ENCODE results near the gene TNFRSF9. TPM values are rescaled to one million over a fixed set of nuclear protein-coding genes. Genes with fewer than 3 reads are reported as not detected.

Gene TNFRSF9
- total and polyA plus RNA-seq, 4 donors, result under 0.01 to 0.09 (median 0.02) TPM; not detected in 1

DNA sequence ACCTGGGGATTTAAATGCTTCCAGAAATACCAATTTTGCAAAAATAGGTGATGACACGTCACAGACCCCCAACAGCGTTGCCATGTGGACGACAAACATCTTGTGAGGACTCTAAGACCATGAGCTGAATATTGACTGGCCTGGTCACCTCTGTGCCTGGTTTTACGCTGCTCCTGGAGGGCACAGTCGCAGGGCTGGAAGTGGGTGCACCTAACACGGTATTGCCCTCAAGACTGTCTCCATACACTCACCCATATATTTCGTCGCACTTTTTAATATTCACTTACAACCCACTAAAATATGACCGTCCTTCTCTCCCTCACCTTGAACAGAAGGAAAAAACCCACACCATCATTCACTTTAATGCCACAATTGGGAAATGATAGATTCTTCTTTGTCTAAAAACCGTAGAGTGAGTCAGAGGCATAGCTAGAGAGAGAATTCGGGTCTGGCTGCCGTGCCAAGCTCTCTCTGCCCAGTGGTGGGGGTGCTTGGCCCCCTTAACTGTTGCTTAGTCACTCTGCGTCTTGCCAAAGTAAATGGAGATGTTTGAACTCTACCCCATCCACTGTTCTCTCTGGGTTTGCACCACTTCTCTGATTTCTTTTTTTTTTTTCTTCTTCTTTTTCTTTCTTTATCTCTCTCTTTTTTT lies 47.0 kb downstream of the TNFRSF9 start:
- no peaks in the 10 kb centered on the region for H3K27me3 ChIP-seq (ENCODE audit: control insufficient read depth in 4 of 4, insufficient read depth in 4 of 4, low read length in 3 of 4)
- TF ChIP-seq RAD21 (IDR thresholded peaks at IDR 0.05), result no peak
- no peak for TF ChIP-seq JUND (IDR thresholded peaks at IDR 0.05)
- no peaks in the 10 kb centered on the region for H3K9me3 ChIP-seq (ENCODE audit: control insufficient read depth in 4 of 4, low read length in 3 of 4)
- no peaks in the 10 kb centered on the region for H3K4me1 ChIP-seq (ENCODE audit: control insufficient read depth in 4 of 4, insufficient read depth in 4 of 4, low read length in 3 of 4)
- no peak overlapping the region for H3K9ac ChIP-seq (ENCODE audit: low read depth in 1 of 2, low read length in 2 of 2)
- DNase-seq (ENCODE audit: low spot score), result no peak
- WGBS, result 85% methylated on average over 13 of the region's 13 CpGs
- no peaks in the 10 kb centered on the region for H3K36me3 ChIP-seq (ENCODE audit: control insufficient read depth in 4 of 4, insufficient read depth in 3 of 4, low read depth in 1 of 4, low read length in 3 of 4)
- H3K4me3 ChIP-seq (ENCODE audit: low read depth in 1 of 3, low read length in 3 of 3), result no peak overlapping the region
- no peak overlapping the region for H3K27ac ChIP-seq (ENCODE audit: low read depth in 1 of 2, low read length in 2 of 2)

DNA sequence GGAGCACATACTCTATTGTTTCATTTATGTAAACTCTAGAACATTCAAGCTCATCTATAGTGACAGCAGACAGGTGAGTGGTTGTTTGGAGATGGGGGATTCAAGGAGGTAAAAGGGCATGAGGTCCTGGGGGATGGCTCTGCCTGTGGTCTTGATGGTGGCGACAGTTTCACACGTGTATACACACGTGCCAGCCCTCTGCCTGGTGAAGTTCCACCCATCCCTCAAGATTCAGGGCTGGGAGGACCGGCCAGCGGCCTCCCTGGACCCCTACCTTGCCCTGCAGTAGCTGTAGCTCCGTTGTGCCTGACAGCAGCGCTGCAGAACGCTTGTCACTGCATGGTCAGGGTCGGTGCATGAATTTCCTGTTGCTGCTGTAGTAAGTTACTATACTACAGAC lies 48.8 kb downstream of the TNFRSF9 start:
- Histone ChIP-seq H3K9ac (ENCODE audit: low read depth in 1 of 2, low read length in 2 of 2) (no peak overlapping the region), H3K9me3 (ENCODE audit: control insufficient read depth in 4 of 4, low read length in 3 of 4) (no peaks in the 10 kb centered on the region), H3K4me3 (ENCODE audit: low read depth in 1 of 3, low read length in 3 of 3) (no peak overlapping the region), H3K36me3 (ENCODE audit: control insufficient read depth in 4 of 4, insufficient read depth in 3 of 4, low read depth in 1 of 4, low read length in 3 of 4) (no peaks in the 10 kb centered on the region), H3K4me1 (ENCODE audit: control insufficient read depth in 4 of 4, insufficient read depth in 4 of 4, low read length in 3 of 4) (no peaks in the 10 kb centered on the region), H3K27me3 (ENCODE audit: control insufficient read depth in 4 of 4, insufficient read depth in 4 of 4, low read length in 3 of 4) (peaks cover 0 to 5% (median 2%) of the 10 kb centered on the region in 4 donors), H3K27ac (ENCODE audit: low read depth in 1 of 2, low read length in 2 of 2) (no peak overlapping the region)
- WGBS, result 66% methylated on average over 9 of the region's 9 CpGs
- no peak for TF ChIP-seq RXRA (IDR thresholded peaks at IDR 0.05)
- no peak for TF ChIP-seq FOXA1 (IDR thresholded peaks at IDR 0.05)
- no peak for TF ChIP-seq TAF1 (conservative IDR thresholded peaks at IDR 0.05)
- TF ChIP-seq, protein P1, sequence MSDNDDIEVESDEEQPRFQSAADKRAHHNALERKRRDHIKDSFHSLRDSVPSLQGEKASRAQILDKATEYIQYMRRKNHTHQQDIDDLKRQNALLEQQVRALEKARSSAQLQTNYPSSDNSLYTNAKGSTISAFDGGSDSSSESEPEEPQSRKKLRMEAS (IDR thresholded peaks at IDR 0.05), result no peak
- no peak for TF ChIP-seq JUND (IDR thresholded peaks at IDR 0.05)
- no peak for TF ChIP-seq GABPA (IDR thresholded peaks at IDR 0.05 in 1 of 2, conservative IDR thresholded peaks at IDR 0.05 in 1 of 2)
- no peak for TF ChIP-seq HNF4G (IDR thresholded peaks at IDR 0.05)
- TF ChIP-seq FOXA2 (IDR thresholded peaks at IDR 0.05), result no peak
- TF ChIP-seq, protein P2, sequence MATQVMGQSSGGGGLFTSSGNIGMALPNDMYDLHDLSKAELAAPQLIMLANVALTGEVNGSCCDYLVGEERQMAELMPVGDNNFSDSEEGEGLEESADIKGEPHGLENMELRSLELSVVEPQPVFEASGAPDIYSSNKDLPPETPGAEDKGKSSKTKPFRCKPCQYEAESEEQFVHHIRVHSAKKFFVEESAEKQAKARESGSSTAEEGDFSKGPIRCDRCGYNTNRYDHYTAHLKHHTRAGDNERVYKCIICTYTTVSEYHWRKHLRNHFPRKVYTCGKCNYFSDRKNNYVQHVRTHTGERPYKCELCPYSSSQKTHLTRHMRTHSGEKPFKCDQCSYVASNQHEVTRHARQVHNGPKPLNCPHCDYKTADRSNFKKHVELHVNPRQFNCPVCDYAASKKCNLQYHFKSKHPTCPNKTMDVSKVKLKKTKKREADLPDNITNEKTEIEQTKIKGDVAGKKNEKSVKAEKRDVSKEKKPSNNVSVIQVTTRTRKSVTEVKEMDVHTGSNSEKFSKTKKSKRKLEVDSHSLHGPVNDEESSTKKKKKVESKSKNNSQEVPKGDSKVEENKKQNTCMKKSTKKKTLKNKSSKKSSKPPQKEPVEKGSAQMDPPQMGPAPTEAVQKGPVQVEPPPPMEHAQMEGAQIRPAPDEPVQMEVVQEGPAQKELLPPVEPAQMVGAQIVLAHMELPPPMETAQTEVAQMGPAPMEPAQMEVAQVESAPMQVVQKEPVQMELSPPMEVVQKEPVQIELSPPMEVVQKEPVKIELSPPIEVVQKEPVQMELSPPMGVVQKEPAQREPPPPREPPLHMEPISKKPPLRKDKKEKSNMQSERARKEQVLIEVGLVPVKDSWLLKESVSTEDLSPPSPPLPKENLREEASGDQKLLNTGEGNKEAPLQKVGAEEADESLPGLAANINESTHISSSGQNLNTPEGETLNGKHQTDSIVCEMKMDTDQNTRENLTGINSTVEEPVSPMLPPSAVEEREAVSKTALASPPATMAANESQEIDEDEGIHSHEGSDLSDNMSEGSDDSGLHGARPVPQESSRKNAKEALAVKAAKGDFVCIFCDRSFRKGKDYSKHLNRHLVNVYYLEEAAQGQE (IDR thresholded peaks at IDR 0.05), result no peak
- no peak for TF ChIP-seq SP1 (IDR thresholded peaks at IDR 0.05)
- no peak for TF ChIP-seq HNF4A (conservative IDR thresholded peaks at IDR 0.05)
- TF ChIP-seq RAD21 (IDR thresholded peaks at IDR 0.05), result no peak
- TF ChIP-seq, protein P3, sequence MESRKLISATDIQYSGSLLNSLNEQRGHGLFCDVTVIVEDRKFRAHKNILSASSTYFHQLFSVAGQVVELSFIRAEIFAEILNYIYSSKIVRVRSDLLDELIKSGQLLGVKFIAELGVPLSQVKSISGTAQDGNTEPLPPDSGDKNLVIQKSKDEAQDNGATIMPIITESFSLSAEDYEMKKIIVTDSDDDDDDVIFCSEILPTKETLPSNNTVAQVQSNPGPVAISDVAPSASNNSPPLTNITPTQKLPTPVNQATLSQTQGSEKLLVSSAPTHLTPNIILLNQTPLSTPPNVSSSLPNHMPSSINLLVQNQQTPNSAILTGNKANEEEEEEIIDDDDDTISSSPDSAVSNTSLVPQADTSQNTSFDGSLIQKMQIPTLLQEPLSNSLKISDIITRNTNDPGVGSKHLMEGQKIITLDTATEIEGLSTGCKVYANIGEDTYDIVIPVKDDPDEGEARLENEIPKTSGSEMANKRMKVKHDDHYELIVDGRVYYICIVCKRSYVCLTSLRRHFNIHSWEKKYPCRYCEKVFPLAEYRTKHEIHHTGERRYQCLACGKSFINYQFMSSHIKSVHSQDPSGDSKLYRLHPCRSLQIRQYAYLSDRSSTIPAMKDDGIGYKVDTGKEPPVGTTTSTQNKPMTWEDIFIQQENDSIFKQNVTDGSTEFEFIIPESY (IDR thresholded peaks at IDR 0.05), result no peak
- TF ChIP-seq, protein P4, sequence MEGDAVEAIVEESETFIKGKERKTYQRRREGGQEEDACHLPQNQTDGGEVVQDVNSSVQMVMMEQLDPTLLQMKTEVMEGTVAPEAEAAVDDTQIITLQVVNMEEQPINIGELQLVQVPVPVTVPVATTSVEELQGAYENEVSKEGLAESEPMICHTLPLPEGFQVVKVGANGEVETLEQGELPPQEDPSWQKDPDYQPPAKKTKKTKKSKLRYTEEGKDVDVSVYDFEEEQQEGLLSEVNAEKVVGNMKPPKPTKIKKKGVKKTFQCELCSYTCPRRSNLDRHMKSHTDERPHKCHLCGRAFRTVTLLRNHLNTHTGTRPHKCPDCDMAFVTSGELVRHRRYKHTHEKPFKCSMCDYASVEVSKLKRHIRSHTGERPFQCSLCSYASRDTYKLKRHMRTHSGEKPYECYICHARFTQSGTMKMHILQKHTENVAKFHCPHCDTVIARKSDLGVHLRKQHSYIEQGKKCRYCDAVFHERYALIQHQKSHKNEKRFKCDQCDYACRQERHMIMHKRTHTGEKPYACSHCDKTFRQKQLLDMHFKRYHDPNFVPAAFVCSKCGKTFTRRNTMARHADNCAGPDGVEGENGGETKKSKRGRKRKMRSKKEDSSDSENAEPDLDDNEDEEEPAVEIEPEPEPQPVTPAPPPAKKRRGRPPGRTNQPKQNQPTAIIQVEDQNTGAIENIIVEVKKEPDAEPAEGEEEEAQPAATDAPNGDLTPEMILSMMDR (IDR thresholded peaks at IDR 0.05; ENCODE audit: low read depth, low read length, missing input control), result no peak
- TF ChIP-seq EGR1 (IDR thresholded peaks at IDR 0.05; ENCODE audit: low read depth in 2 of 2), result no peak
- TF ChIP-seq, protein P5, sequence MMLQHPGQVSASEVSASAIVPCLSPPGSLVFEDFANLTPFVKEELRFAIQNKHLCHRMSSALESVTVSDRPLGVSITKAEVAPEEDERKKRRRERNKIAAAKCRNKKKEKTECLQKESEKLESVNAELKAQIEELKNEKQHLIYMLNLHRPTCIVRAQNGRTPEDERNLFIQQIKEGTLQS (IDR thresholded peaks at IDR 0.05), result no peak
- TF ChIP-seq YY1 (IDR thresholded peaks at IDR 0.05), result no peak
- TF ChIP-seq NR2F2 (IDR thresholded peaks at IDR 0.05), result no peak
- no peak for DNase-seq (ENCODE audit: low spot score)
